Glutamatergic neuron (in vitro differentiated cells): ENCODE measurements around the gene BAIAP3. TPM values are rescaled to one million over a fixed set of nuclear protein-coding genes. Genes with fewer than 3 reads are reported as not detected.
A peak's percentile ranks its signal among the peaks of the same experiment; 100 is the strongest.

ENCODE experiments used
- DNase-seq: peaks from one replicate; pipeline ENCODE4 v3.0.0; 2022
- H3K27ac Mint-ChIP-seq: one replicate; pipeline ENCODE4 v1.8.0; 2020; ENCODE audit warnings: mild to moderate bottlenecking, mixed read lengths, inconsistent platforms; ENCODE audit not compliant: unreplicated experiment
- H3K27me3 Mint-ChIP-seq: one replicate; pipeline ENCODE4 v1.8.0; 2020; ENCODE audit warnings: mild to moderate bottlenecking, moderate library complexity, mixed read lengths, inconsistent platforms; ENCODE audit not compliant: unreplicated experiment
- H3K36me3 Mint-ChIP-seq: one replicate; pipeline ENCODE4 v1.8.0; 2020; ENCODE audit warnings: mild to moderate bottlenecking, mixed read lengths, inconsistent platforms; ENCODE audit not compliant: unreplicated experiment
- H3K4me1 Mint-ChIP-seq: one replicate; pipeline ENCODE4 v1.8.0; 2020; ENCODE audit warnings: mild to moderate bottlenecking, low read depth, mixed read lengths, inconsistent platforms; ENCODE audit not compliant: unreplicated experiment
- H3K4me3 Mint-ChIP-seq: one replicate; pipeline ENCODE4 v1.8.0; 2020; ENCODE audit warnings: mild to moderate bottlenecking, mixed read lengths, inconsistent platforms; ENCODE audit not compliant: unreplicated experiment
- H3K9me3 Mint-ChIP-seq: one replicate; pipeline ENCODE4 v1.8.0; 2020; ENCODE audit warnings: mild to moderate bottlenecking, moderate library complexity, mixed read lengths, inconsistent platforms; ENCODE audit not compliant: unreplicated experiment
- total RNA-seq: library from RNA; stranded (reverse); fragmentation: NEBNext Ultra II Directional; extraction: Animal tissue kit (Norgen Biotek cat#: 25700); gene quantifications from one replicate; pipeline ENCODE4 v1.2.1, GENCODE V29; 2021; ENCODE audit not compliant: unreplicated experiment
- TF ChIP-seq, protein P1 (sequence below): fragments of 200-600 bp; sonication (generic); IDR thresholded peaks from one replicate; pipeline ENCODE4 v1.5.0; 2021; ENCODE audit not compliant: partially characterized antibody, unreplicated experiment

BAIAP3 gene
- total RNA-seq, 1 donor from 2014 or later: 26.7 TPM

GRCh38 chr16:1286513-1287094 is 46.8 kb upstream of the BAIAP3 start:
- TF ChIP-seq, protein P1, sequence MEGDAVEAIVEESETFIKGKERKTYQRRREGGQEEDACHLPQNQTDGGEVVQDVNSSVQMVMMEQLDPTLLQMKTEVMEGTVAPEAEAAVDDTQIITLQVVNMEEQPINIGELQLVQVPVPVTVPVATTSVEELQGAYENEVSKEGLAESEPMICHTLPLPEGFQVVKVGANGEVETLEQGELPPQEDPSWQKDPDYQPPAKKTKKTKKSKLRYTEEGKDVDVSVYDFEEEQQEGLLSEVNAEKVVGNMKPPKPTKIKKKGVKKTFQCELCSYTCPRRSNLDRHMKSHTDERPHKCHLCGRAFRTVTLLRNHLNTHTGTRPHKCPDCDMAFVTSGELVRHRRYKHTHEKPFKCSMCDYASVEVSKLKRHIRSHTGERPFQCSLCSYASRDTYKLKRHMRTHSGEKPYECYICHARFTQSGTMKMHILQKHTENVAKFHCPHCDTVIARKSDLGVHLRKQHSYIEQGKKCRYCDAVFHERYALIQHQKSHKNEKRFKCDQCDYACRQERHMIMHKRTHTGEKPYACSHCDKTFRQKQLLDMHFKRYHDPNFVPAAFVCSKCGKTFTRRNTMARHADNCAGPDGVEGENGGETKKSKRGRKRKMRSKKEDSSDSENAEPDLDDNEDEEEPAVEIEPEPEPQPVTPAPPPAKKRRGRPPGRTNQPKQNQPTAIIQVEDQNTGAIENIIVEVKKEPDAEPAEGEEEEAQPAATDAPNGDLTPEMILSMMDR: no peak
- no peaks in the 10 kb centered on the region for H3K36me3 Mint-ChIP-seq
- DNase-seq: no peak
- no peak overlapping the region for H3K4me3 Mint-ChIP-seq
- H3K27me3 Mint-ChIP-seq: peaks cover 6% of the 10 kb centered on the region
- no peak overlapping the region for H3K27ac Mint-ChIP-seq
- peaks cover 13% of the 10 kb centered on the region for H3K4me1 Mint-ChIP-seq
- H3K9me3 Mint-ChIP-seq: peaks cover 2% of the 10 kb centered on the region

DNA sequence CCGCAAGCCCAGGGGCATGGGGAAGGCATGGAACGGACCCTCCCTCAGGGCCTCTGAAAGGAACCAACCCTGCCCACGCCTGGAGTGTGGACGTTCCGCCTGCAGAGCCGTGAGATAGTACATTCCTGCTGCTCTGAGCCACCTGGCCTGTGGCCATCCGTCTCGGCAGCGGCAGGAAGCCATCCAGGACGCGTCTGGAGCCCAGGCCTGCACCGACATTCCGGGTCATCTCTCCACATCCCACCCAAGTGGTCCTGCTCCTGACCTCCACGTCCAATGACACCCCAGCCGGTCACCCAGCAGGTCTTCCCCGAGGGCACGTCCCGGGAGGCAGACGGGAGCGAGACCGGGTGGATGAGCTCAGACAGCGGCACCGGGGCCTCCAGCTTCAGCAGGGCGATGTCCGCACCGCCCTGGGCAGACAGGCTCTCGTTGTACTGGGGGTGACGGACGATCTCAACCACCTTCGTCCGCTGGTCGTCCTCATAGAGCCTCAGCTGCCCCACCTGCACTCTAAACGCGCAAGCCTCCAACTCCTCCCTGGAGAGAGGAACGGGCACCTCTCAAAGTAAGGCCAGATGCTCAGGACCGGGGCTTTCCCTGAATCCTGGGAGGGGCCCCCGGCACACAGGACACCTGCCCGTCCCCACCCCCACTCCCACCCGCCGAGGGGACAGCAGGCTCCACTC is 45.3 kb upstream of the BAIAP3 start:
- H3K9me3 Mint-ChIP-seq: peaks cover 2% of the 10 kb centered on the region
- no peak overlapping the region for H3K27ac Mint-ChIP-seq
- peak overlapping the region; percentile 22 for H3K4me3 Mint-ChIP-seq
- H3K4me1 Mint-ChIP-seq: peaks cover 13% of the 10 kb centered on the region
- TF ChIP-seq, protein P1: no peak
- H3K27me3 Mint-ChIP-seq: peaks cover 6% of the 10 kb centered on the region
- DNase-seq: no peak
- no peaks in the 10 kb centered on the region for H3K36me3 Mint-ChIP-seq

GRCh38 chr16:1288813-1289476 is 44.5 kb upstream of the BAIAP3 start:
- no peaks in the 10 kb centered on the region for H3K36me3 Mint-ChIP-seq
- H3K4me3 Mint-ChIP-seq: no peak overlapping the region
- H3K4me1 Mint-ChIP-seq: peaks cover 13% of the 10 kb centered on the region
- TF ChIP-seq, protein P1: no peak
- DNase-seq: no peak
- no peak overlapping the region for H3K27ac Mint-ChIP-seq
- H3K27me3 Mint-ChIP-seq: peaks cover 6% of the 10 kb centered on the region
- peaks cover 2% of the 10 kb centered on the region for H3K9me3 Mint-ChIP-seq

DNA sequence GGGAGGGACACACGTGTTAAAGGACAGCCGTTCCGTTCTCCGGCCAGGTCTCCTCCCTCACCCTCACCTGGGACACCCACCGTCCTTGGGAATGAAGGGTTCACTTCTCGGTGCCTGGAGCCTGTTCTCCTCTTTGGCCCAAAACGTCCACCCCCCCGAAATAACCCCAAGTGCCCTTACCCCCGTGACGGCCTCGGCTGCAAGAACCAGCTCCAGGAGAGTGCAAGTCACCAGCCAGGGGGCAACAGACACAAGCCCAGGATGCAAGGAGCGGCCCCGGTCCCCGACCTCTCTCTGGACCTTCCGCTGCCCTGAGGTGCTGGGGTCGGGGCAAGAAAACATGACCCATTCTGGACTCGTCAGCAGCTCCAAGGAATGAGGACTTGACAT is 44.0 kb upstream of the BAIAP3 start:
- Mint-ChIP-seq H3K27me3 (peaks cover 4% of the 10 kb centered on the region), H3K27ac (no peak overlapping the region), H3K9me3 (peaks cover 2% of the 10 kb centered on the region), H3K4me3 (peak overlapping the region; percentile 34), H3K36me3 (no peaks in the 10 kb centered on the region), H3K4me1 (peaks cover 15% of the 10 kb centered on the region)
- TF ChIP-seq, protein P1: no peak
- no peak for DNase-seq

DNA sequence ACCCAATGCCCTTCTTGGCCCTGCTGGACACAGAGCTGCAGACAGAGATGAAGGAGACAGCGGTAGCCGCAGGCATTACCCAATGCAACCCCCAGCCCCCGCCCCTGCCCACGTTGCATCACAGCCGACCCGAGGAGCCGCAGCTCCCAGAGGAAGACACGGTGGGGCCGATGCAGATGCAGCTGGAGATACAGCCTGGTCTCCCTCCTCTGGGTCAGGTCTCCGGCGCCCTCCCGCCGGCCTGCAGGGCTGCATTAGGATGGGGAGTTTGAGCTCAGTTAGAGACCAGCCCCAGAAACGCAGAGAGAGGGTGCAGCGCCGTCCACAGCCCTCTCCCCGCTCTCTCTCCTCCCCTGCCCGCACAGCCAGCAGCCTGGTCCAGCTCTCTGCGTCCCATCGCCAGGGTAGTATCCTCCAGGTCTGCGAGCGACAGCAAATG is 43.4 kb upstream of the BAIAP3 start:
- H3K4me3 Mint-ChIP-seq: peak overlapping the region; percentile 34
- H3K4me1 Mint-ChIP-seq: peaks cover 16% of the 10 kb centered on the region
- TF ChIP-seq, protein P1: no peak
- no peaks in the 10 kb centered on the region for H3K36me3 Mint-ChIP-seq
- H3K27ac Mint-ChIP-seq: no peak overlapping the region
- peaks cover 2% of the 10 kb centered on the region for H3K9me3 Mint-ChIP-seq
- peak; percentile 67 for DNase-seq
- H3K27me3 Mint-ChIP-seq: peaks cover 6% of the 10 kb centered on the region
